ENCODE data around the gene GMNN.
"Not testable (repeated sequence)": the region's sequence is repeated elsewhere in the genome, so short reads cannot be mapped to it uniquely, and the experiment has no call there.

The GMNN gene

DNA sequence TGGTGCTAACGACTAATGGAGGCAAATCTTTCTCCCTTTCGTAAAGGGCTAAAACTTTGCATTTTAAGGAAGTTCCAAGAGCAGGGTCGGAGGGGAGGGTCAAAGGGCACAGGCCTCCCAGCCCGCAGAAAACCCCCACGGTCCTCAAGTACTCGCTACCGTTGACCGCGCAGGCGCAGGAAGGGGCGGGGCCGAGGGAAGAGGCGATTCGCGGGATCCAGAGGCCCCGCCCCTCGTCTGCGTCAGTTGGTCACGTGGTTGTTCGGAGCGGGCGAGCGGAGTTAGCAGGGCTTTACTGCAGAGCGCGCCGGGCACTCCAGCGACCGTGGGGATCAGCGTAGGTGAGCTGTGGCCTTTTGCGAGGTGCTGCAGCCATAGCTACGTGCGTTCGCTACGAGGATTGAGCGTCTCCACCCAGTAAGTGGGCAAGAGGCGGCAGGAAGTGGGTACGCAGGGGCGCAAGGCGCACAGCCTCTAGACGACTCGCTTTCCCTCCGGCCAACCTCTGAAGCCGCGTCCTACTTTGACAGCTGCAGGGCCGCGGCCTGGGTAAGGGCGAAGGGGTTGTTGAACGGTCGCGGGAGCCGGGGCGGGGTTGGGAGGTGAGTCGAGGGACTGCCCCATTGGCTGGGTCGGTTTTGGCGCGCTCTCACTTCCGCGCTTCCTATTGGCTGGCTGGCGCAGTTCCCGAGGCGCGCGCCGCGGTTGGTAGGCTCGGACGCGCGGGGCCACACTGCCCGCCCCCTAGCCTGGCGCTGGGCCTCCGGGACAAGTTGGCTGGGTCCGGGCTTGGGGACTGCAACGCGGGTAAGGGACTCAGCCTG lies at the start of gene GMNN:
Gene GMNN, plus strand, starts transcription at position 242 of the 824 bp plus-strand sequence. CDS start 2,310 bp downstream, outside the sequence.
- DNase-seq (ENCODE audit: low spot score) = peak; percentile 88

DNA sequence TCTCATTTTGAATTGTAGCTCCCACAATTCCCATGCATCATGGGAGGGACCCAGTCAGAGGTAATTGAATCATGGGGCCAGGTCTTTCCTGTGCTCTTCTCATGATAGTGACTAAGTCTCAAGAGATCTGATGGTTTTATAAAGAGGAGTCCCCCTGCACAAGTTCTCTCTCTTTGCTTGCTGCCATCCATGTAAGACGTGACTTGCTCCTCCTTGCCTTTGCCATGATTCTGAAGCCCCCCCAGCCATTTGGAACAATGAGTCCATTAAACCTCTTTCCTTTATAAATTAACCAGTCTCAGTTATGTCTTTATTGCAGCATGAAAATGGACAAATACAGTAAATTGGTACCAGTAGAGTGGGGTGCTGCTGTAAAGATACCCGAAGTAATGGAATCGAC lies 44.1 kb upstream of the GMNN start:
- not testable (repeated sequence) for DNase-seq (ENCODE audit: low spot score)

DNA sequence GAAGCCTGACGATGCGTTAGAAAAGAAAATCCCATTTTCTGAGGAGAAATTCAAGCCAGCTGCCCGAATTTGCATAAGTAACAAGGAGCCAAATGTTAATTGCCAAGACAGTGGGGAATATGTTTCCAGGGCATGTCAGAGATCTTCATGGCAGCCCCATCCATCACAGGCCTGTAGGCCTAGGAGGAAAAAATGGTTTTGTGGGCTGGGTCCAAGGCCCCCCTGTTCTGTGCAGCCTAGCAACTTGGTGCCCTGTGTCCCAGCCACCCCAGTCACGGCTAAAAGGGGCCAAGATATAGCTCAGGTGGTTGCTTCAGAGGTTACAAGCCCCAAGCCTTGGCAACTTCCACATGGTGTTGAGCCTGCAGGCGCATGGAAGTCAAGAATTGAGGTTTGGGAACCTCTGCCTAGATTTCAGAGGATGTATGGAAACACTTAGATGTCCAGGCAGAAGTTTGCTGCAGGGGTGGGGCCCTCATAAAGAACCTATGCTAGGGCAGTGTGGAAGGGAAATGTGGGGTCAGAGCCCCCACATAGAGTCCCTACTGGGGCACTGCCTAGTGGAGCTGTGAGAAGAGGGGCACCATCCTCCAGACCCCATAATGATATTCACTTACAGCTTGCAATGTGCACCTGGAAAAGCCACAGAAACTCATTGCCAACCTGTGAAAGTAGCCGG lies 43.1 kb upstream of the GMNN start:
- DNase-seq (ENCODE audit: low spot score) = not testable (repeated sequence)

DNA sequence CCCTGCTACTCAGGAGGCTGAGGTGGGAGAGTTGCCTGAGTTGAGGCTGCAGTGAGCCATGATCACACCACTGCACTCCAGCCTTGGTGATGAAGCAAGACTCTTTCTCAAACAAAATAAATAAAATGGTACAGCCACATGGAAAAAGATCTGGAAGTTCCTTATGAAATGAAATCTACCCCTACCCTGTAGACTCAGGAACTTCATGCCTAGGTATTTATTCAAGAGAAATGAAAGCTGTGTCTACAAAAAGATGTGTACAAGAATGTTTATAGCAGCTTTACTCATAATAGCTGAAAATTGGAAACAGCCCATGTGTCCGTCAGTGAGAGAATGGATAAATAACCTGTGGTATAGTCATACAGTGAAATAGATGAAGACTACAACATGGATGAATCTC lies 40.6 kb upstream of the GMNN start:
- DNase-seq (ENCODE audit: low spot score) = no peak

DNA sequence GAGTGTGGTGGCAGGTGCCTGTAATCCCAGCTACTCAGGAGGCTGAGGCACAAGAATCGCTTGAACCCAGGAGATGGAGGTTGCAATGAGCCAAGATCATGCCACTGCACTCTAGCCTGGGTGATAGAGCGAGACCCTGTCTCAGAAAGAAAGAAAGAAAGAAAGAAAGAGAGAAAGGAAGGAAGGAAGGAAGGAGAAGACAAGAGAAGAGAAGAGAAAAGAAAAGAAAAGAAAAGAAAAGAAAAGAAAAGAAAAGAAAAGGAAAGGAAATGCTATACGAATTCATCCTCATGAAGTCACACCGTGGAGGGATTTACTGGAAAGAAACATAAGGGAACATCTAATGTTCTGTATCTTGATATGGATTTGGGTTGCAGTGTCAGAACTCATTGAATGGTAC lies 40.0 kb upstream of the GMNN start:
- not testable (repeated sequence) for DNase-seq (ENCODE audit: low spot score)

DNA sequence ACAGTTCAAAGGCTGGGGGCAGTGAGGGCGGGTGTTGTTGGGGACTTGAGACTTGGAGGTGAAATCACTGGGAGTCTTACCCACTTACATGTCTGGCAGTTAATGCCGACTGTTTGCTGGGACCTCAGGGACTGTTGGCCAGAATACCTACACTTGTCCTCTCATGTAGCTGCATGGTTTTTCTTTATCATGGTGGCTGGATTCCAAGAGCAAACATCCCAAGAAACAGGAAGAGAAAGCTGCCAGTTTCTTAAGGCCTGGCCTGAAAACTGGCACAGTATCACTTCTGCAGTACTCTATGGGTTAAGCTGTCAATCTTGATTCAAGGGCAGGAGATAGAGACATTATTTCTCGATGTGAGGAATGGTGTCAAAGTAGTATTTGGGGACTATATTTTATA lies 36.0 kb upstream of the GMNN start:
- DNase-seq (ENCODE audit: low spot score) = no peak

DNA sequence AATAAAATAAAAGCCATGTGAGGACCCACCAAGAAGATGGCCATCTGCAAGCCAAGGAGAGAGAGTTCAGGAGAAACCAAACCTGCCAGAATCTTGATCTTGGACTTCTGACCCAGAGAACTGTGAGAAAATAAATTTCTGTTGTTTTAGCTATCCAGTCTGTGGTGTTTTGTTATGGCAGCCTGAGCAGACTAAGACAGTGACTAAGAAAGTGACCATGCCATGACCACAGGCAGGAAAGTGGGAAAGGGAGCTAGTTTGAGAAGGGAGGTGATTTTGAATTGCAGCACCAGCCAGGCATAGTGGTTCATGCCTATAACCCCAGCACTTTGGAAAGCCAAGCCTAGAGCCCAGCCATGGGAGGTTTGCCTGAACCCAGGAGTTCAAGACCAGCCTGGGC lies 33.9 kb upstream of the GMNN start:
- no peak for DNase-seq (ENCODE audit: low spot score)

DNA sequence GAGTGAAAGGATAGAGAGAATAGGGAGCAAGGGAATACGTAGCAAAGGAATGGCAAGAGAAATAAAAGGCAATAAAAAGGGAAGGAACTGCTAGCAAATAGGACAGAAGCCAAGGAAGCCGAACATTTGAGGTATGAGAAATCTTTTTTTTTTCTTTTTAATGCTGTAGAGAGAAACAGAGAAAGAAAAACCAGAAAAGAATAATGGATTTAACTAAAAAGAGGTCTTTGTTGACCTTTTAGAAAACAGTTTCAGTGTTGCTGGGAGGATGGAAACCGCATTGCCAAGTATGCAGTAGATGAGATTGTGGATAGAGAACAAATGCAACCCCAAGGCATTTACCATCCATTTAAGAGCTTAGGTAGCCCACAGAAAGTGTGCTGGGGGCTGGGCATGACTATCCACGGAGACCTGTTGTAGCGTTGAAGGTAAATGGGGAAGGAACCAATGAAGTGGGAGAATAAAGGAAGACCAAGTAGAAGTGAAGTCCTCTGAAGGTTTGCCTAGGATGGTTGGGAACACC lies 32.5 kb upstream of the GMNN start:
- DNase-seq (ENCODE audit: low spot score) = no peak

DNA sequence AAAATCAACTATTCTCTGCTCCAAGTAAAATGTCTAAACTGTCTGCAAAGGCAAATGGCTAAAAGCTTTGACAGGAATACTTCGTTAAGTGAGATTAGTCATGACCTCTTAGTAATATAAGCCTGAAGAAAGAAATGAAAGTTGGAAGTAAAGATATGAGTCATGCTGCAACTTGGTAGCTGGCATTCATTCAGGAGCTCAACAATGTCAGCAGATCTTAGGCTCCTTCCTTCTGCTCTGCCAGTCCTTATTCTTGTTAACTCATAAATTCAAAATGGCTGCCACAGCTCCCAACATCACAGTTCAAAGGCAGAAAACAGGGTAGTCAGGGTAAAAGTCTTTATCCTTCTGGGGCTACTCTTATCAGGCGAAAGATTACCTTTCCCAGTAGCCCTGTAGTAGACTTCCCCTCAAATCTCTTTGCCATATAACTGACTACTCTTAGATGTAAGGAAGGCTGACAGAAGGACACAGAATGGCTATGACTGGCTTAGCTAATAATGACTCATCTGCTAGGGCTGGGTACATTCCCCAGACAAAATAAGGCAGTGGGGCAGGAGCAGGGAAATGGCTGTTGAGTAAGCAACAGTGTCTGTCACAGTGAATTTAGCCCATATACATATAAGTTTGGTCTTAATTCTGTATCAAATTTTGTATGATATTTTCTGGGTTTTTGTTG lies 31.3 kb upstream of the GMNN start:
- peak; percentile 45 for DNase-seq (ENCODE audit: low spot score)

DNA sequence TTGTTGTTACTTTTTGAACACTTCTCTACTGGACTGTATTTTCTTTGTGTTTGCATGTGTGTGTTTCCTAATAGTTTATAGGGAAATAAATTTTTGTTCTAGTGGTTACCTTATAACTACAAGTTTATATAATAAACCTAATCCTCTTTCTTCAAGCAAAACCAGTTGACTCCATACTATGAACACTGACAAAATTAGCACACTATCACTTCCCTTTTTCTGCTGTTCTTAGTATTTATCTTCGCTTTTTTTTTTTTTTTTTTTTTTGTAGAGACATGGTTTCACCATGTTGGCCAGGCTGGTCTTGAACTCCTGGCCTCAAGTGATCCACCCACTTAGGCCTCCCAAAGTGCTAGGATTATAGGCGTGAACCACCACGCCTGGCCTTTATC lies 30.8 kb upstream of the GMNN start:
- DNase-seq (ENCODE audit: low spot score) = no peak

DNA sequence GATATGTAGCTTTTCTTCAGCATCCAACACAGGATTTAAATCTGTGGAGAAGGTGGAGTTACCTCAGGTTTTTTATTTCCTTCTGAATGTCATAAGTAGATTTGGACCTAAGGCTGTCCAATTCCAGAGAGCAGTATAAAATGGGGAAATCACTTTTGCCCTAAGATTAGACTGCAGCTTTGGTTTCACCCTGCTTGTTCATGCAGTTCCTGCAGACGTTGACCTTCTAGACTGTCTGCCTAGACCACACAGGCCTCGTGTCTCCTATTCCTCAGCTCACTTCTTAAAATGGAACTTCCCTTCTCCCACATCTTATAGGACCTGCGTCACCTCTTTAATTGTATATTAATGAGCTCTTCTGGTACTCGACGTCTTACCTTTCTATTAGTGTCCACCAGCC lies 29.8 kb upstream of the GMNN start:
- no peak for DNase-seq (ENCODE audit: low spot score)

DNA sequence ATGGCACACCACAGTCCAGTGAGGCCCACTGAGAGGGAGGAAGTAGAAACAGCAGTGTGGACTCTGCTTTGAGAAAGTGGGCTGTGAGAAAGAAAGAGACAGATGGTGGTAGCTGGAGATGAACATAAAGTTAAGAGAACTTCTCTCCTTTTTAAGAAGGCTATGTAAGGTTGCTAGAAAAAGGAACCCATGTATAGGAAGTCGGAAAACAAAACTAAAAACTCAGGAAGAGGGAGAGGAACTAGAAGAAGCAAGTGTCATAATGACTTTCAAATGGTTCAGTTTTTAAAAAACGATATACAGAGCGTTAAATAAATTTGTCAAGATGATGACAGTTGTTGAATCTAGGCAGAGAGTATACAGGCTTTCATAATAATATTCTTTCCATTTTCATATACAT lies 25.4 kb upstream of the GMNN start:
- no peak for DNase-seq (ENCODE audit: low spot score)

DNA sequence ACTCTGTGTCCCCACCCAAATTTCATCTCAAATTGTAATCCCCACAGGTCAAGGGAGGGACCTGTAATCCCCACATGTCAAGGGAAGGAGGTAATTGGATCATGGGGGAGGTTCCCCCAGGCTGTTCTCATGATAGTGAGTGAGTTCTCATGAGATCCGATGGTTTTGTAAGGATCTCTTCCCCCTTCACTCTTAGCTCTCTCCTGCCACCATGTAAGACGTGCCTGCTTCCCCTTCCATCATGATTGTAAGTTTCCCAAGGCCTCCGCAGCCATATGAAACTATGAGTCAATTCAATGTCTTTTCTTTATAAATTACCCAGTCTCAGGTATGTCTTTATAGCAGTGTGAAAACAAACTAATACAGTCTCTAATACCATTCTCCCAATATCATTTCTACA lies 23.9 kb upstream of the GMNN start:
- not testable (repeated sequence) for DNase-seq (ENCODE audit: low spot score)

DNA sequence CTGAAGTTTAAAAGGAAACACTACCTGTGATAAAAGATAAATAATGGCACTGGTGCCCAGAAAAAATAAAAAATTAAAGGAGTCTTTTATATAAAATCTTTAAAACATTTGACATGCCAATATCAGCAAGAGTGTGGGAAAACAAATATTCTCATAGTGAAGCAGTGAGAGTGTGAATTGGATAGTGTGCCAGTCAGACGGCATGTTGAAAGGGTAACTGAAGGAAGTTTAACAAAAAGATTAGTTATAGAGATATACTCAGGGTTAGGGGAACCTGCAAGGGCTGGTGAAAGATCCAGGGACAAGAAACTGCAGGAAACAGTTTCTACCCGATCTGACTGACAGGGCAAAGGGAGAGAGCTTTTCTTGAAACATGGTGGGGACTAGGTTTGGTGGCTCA lies 22.2 kb upstream of the GMNN start:
- no peak for DNase-seq (ENCODE audit: low spot score)

DNA sequence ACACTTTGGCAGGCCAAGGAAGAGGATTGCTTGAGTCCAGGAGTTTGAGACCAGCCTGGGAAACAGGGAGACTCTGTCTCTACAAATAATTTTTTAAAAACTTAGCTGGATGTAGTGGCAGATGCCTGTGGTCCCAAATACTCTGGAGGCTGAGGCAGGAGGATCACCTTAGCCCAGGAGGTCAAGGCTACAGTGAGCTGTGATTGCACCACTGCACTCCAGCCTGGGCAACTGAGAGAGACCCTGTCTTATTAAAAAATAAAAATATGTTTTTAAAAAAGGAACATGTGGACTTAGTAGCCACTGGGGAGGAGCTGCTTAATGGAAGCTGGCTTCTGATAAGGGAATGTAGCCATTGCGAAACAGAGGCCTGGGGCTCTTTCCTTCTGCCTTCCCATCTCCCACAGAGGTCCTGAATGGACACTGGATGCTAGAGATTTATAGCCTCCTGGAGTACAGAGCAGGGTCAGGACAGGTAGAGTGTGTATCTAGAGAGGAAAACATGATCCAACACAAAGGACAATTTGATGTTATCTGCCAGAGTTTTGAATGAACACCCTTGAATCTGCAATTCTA lies 21.7 kb upstream of the GMNN start:
- DNase-seq (ENCODE audit: low spot score) = no peak

DNA sequence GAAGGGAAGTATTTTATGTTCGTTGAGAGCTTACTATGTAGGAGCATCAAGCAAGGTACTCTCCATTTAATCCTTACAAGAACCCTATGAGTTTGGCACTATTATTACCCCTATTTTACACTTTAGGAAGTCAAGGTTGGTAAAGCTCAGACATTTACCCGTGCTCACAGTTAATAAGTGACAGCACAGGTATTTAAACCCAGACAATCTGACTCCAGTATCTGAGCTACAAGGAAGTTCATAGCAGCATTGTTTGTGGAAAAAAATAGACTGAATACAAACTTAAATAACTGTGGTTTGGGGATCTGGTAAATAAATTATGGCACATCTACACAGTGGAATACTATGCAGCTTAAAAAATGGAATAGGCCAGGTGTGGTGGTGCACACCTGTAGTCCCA lies 21.2 kb upstream of the GMNN start:
- no peak for DNase-seq (ENCODE audit: low spot score)

DNA sequence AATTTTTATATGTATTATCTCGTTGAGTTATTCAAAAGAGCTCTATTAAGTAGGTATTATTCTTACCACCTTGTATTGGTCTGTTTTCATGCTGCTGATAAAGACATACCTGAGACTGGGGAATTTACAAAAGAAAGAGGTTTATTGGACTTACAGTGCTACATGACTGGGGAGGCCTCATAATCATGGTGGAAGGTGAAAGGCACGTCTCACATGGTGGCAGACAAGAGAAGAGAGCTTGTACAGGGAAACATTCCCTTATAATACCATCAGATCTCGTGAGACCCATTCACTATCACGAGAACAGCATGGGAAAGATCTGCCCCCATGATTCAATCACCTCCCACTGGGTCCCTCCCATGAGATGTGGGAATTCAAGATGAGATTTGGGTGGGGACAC lies 20.4 kb upstream of the GMNN start:
- not testable (repeated sequence) for DNase-seq (ENCODE audit: low spot score)

DNA sequence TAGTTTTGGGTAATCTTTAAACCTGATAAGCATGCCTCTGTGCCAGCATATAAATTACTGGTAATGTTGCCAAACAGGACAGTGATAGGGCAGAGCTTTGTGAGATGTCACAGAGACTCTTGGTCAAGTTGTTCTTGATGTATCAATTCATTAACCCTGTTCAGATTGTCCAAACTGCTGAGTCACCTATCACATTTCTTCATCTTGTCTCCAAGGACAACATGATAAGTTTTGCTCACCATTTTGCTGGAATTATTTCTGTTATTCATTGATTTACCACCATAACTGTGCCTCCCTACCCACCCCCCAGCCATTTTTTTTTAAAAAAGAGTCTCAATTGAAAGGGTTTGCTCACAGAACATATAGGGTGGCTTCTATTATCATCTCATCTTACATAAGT lies 19.5 kb upstream of the GMNN start:
- DNase-seq (ENCODE audit: low spot score) = no peak

DNA sequence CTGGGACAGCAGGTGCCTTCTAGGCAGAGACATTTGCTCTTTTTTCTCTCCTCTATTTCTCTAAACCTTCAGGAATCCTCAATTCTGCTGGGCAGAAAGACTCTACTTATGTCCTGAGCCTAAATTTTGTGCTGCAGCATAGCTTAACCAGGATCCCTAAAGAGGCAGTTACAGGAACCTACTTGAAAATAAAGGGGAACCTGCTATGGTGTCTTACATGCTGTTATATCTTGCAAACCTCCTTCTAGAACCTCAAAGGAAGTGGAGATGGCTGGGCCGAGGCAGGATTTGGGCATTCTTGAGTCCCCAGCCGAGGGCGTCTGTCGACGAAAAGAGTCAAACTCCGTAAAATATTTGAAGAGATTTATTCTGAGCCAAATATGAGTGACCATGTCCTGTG lies 17.1 kb upstream of the GMNN start:
- DNase-seq (ENCODE audit: low spot score) = no peak

DNA sequence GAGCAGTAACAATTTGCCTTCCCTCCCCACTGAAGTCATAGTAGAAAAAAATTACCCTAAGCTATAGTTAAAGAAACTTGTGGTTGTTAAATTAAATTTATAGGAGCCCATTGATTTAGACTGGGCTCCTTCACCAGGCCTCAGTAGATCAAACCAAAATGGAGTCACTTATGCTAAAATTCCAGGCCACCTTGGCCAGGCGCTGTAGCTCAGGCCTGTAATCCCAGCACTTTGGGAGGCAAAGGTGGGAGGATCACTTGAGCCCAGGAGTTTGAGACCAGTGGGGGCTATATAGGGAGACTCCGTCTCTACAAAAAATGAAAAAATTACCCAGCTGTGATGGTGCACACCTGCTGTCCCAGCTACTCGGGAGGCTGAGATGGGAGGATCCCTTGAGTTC lies 15.0 kb upstream of the GMNN start:
- DNase-seq (ENCODE audit: low spot score) = no peak

DNA sequence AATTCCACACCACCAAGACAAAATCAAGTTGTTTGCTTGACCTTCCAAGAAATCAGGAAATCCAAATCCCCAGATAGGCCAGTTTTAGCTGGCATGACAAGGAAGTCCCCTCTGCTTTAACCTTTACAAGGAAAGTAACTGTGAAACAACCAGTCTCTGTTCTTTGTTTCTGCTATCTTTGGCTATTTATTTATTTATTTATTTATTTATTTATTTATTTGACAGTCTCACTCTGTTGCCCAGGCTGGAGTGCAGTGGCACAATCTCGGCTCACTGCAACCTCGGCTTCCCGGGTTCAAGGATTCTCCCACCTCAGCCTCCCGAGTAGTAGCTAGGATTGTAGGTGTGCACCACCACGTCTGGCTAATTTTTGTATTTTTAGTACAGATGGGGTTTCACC lies 14.5 kb upstream of the GMNN start:
- no peak for DNase-seq (ENCODE audit: low spot score)

DNA sequence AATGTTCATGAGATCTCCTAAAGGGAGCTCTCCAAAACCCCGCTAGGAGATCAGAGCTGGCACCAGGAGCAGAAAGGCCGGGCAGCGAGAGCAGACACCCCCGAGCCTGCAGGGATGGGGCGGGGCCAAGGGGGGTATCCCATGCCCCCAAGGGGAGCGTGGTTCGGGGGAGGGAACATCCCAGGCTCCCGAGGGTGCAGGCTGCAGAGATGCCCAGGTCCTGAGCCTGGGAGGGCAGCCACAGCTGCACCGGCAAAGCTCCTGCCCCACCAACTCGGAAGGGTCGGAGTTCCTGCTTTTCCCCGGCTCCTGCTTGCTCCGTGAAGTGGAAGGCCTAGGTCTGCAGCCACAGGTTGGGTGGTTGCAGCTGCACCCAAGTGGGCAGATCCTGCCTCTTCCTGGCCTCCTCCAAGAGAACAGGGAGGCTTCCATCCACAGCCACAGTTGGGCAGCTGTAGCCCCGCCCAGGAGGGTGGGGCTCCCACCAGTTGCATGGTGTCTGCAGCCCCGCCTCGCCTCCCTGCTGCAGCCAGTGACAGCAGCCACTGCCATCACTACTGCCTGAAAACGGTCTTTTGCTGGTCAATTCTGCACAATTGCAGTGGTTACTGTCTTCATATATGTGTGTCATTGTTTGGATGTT lies 13.4 kb upstream of the GMNN start:
- peak; percentile 9 for DNase-seq (ENCODE audit: low spot score)
